GM15510 (cell line): ENCODE measurements around the gene TTC29.

Experiments used
- POLR2A ChIP-seq: IDR thresholded peaks from 3 replicates; pipeline ENCODE4 v1.6.1; 2011; ENCODE audit warnings: borderline replicate concordance; ENCODE audit not compliant: insufficient read length; ENCODE audit errors: extremely low read depth

Gene TTC29

GRCh38 chr4:146833530-146833929 is 112.1 kb downstream of the TTC29 start:
- TF ChIP-seq POLR2A, result no peak

- no peak for TF ChIP-seq POLR2A
Measured at GRCh38 chr4:146814750-146815149, 130.9 kb downstream of the TTC29 start.

- no peak for TF ChIP-seq POLR2A
Measured at GRCh38 chr4:146795711-146796110, 150.0 kb downstream of the TTC29 start.

DNA sequence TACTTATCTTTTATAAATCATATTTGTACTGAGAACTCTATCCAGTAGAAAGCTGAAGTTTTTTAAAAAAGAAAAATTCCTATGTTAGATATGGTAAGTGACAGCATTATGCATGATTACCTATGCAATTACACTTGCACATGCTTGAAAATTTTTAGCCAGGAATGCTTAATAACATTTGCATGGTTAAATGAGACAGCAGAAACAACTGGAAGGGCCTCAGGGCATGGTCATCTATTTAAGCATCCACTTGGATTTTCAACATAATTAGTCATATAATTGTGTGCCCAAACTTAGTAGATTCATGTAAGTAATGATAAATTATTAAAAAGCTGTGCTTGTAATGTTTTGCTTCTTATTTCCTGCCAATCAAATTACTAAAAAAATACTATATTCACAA is 151.9 kb downstream of the TTC29 start:
- TF ChIP-seq POLR2A, result no peak

DNA sequence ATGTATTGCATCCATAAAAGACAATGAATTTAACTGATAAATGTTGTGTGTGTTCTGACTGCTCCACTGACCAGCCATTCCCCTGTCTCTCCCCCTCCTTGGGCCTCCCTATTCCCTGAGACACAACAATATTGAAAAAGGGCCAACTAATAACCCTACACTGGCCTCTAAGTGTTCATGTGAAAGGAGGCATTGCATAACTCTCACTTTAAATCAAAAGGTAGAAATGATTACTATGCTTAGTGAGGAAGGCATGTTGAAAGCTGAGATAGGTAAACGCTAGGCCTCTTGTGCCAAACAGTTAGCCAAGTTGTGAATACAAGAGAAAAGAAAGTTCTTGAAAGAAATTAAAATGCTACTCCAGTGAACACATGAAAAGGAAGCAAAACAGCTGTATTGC is 154.2 kb downstream of the TTC29 start:
- TF ChIP-seq POLR2A, result no peak

DNA sequence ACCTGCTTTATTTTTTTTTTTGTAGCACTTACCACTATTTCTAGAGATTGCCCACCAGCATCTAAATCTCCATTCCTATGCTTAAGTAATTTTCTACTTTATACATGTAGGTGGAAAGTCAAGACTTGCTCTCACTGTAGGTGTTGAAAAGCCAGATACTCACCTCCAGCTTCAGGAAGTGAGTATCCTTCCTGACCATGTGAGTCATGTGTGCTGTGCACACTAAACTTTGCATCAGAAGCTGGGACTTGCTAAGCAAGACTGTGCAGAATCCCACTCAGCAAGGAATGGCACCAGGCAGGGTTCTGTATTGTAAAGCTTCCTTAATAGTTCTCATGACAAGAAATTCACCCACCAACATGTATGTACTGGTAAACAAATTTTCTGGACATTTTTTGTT is 155.1 kb downstream of the TTC29 start:
- TF ChIP-seq POLR2A, result no peak

DNA sequence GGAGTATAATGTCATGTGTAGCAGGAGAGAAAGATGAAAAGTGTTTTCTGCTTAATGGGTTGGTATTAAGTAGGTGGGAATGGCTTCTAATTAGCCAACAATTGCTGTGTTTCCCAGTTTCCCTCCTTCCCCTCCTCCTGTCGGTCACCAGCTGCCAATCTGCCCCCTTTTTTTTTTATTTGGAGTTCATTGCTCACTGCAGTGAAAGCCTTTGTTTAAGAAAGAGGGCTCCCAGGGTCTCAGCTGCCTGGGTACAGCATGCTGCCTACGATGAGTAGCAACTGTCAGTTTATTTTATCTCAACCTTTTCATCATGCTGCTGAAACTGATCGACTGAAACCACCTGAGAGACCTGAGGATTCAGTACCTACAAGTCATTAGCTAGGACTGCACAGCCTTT is 157.9 kb downstream of the TTC29 start:
- no peak for TF ChIP-seq POLR2A

GRCh38 chr4:146776691-146777090 is 169.0 kb downstream of the TTC29 start:
- TF ChIP-seq POLR2A, result no peak

GRCh38 chr4:146763560-146763959 is 182.1 kb downstream of the TTC29 start:
- no peak for TF ChIP-seq POLR2A

DNA sequence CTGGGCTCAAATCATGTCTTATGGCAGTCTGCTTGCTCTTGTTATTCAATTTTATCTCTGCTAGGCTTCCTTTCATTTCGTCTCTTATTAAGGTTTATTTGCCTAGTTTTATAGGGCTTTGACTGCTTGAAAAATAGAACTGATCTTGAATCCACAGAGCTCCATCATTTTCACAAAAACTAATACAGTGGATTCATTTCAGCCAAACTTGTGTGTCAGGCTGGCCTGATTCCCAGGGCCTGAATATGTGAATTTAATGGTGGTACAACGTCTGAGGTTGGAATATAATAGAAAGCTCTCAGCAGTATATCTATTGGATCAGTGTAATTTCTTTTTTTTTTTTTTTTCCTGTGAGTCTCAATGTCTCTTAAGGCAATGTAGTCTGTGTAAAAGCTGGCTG is 183.6 kb downstream of the TTC29 start:
- no peak for TF ChIP-seq POLR2A

DNA sequence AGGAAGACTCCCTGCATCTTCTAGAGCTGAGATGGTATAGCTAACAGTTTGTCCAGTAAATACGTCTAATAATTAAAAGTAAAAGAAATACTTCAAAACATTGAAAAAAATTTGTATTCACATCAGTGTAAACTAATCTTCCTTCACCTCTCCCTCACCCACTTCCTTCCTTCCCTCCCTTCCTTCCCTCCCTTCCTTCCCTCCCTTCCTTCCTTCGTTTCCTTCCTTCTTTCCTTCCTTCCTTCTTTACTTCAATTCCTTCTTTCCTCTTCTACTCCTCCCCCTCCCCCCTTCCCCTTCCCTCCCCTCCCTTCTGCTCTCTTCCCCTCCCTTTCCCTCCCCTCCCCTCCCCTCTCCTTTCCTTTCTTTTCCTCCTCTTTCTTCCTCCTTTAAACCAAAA is 203.2 kb downstream of the TTC29 start:
- TF ChIP-seq POLR2A, result no peak

- no peak for TF ChIP-seq POLR2A
Measured at GRCh38 chr4:146739182-146739581, 206.5 kb downstream of the TTC29 start.

- no peak for TF ChIP-seq POLR2A
Measured at GRCh38 chr4:146709956-146710355, 235.7 kb downstream of the TTC29 start.

GRCh38 chr4:146699910-146700309 is 245.8 kb downstream of the TTC29 start:
- TF ChIP-seq POLR2A, result no peak

DNA sequence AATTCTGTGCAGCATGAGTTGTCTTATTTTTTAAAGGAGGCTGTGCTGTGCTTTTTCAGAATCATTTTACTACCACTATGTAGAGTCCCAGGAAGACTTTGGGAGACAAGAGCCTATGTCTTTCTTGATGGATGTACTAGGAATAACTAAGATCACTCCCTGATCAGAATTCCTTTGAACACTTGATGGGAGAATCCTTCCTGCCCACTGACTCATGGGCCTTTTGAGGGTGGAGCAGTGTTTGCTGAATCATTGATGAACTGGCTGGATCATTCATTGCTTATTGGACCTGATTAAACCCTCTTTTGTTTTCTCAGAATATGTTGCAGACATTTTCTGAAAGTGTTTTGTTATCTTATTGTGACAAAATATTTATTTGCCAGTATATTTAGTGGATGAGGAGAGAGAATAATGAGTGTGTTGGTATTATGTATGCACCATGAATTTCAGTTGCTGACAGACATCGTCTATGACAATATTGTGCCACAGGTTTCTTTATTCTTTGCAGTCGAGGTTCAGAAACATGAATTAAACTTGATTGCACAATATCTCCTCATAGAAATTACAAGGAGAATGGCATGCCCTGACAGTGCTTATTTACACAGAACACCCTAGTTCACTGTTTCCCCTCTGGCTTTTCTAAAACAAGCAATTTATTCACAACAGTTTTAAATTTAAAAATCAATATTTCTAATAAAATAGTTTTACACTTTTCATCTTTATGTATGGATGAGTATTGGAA is 270.7 kb downstream of the TTC29 start:
- no peak for TF ChIP-seq POLR2A

DNA sequence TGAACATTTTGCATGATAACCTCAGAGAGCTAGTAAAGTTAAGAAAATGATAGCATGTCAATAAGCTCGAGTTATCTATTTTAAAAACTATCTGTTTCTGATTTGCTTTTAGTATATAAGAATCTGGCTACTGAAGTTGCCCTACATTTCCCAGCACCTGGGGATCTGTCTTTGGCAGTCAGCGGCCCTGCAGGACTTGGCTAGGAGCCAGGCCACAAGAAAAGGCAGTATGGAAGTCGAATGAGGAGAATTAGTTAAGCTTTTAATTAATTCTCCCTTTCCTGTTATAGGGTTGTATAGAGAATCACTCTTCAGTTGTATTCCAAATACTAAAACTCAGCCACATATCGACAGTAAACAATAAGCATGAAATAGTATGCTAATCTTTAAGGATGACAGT is 284.3 kb downstream of the TTC29 start:
- TF ChIP-seq POLR2A, result no peak
